Smooth muscle cell (in vitro differentiated cells): Measurements from ENCODE around the gene NPC2. TPM values are rescaled to one million over a fixed set of nuclear protein-coding genes. Genes with fewer than 3 reads are reported as not detected.

Experiments used
- DNase-seq: peaks from one replicate; lab custom pipeline; 2025; ENCODE audit not compliant: unreplicated experiment; lab: John Stamatoyannopoulos, UW
- H2AFZ ChIP-seq: fragments of 200-600 bp; sonication (generic); 2 replicates; pipeline ENCODE4 v1.6.0; 2016; ENCODE audit warnings: antibody characterized with exemption, low read depth, mild to moderate bottlenecking
- H3F3A ChIP-seq: fragments of 200-600 bp; sonication (generic); 2 replicates; pipeline ENCODE4 v1.6.0; 2017; ENCODE audit warnings: antibody characterized with exemption, low read depth
- H3K27ac ChIP-seq: fragments of 200-600 bp; sonication (generic); 2 replicates; pipeline ENCODE4 v1.5.1; 2016; ENCODE audit warnings: low read depth, mild to moderate bottlenecking
- H3K27me3 ChIP-seq: fragments of 200-600 bp; sonication (generic); 2 replicates; pipeline ENCODE4 v1.6.1; 2016; ENCODE audit warnings: low read depth, mild to moderate bottlenecking
- H3K36me3 ChIP-seq: fragments of 200-600 bp; sonication (generic); 2 replicates; pipeline ENCODE4 v1.5.1; 2016; ENCODE audit warnings: low read depth
- H3K4me1 ChIP-seq: fragments of 200-600 bp; sonication (generic); 2 replicates; pipeline ENCODE4 v1.5.1; 2016; ENCODE audit warnings: low read depth
- H3K4me2 ChIP-seq: fragments of 200-600 bp; sonication (generic); 2 replicates; pipeline ENCODE4 v1.6.0; 2016; ENCODE audit warnings: mild to moderate bottlenecking
- H3K4me3 ChIP-seq: fragments of 200-600 bp; sonication (generic); 2 replicates; pipeline ENCODE4 v1.5.1; 2016; ENCODE audit warnings: mild to moderate bottlenecking
- H3K79me2 ChIP-seq: fragments of 200-600 bp; sonication (generic); 2 replicates; pipeline ENCODE4 v1.6.0; 2016; ENCODE audit warnings: low read depth, mild to moderate bottlenecking
- H3K9ac ChIP-seq: fragments of 200-600 bp; sonication (generic); 2 replicates; pipeline ENCODE4 v1.6.0; 2016; ENCODE audit warnings: low read depth
- H3K9me3 ChIP-seq: fragments of 200-600 bp; sonication (generic); replicated peaks from 2 replicates; pipeline ENCODE4 v1.5.1; 2016; ENCODE audit warnings: low read depth
- H4K20me1 ChIP-seq: fragments of 200-600 bp; sonication (generic); 2 replicates; pipeline ENCODE4 v1.6.0; 2016; ENCODE audit warnings: low read depth
- WGBS: methylation state at CpG from one replicate; pipeline ENCODE4 v1.1.7; 2016; ENCODE audit warnings: low lambda C conversion rate; 5-methylcytosine and 5-hydroxymethylcytosine counted together
- polyA plus RNA-seq: library from polyadenylated mRNA; unstranded; fragments of >200 nt; fragmentation: Nextera tagmentation; extraction: Ambion mirVana; gene quantifications from 2 replicates; pipeline ENCODE4 v1.2.1, GENCODE V29; 2016
- total RNA-seq: library from RNA; depleted of rRNA; stranded (reverse); fragments of >200 nt; gene quantifications from 2 replicates; pipeline ENCODE4 v1.2.3, GENCODE V29; 2014
- TF ChIP-seq, protein P1 (sequence below): fragments of 200-600 bp; sonication (generic); IDR thresholded peaks from 2 replicates; pipeline ENCODE4 v1.5.1; 2017; ENCODE audit warnings: borderline replicate concordance, mild to moderate bottlenecking, antibody characterized with exemption; ENCODE audit not compliant: insufficient read depth, poor library complexity, severe bottlenecking

The NPC2 gene
- total and polyA plus RNA-seq, 2 experiments from 2014 or later: 137 to 496 TPM

DNA sequence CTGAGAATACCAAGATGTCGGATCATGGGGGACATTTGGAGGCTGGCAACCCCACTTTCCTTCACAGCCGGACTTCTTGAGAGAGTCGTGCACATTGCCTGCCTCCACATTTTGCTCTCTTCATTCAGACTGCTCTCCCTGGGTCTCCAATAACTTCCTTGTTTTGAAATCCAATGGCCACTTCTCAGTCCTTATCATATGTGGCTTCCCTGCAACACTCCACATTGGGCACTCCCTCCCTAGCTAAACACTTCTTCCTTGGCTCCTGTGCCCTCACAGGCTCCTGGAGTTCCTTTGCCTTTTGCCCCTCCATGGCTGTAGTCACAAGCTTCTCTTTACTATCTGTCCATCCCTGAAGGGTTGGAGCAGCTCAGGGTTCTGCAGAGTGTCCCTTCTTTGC, 30.1 kb downstream of the NPC2 start:
- Histone ChIP-seq H3F3A (no peaks in the 10 kb centered on the region), H2AFZ (no peak overlapping the region), H4K20me1 (no peaks in the 10 kb centered on the region), H3K4me1 (no peaks in the 10 kb centered on the region), H3K4me2 (no peak overlapping the region), H3K4me3 (no peak overlapping the region), H3K36me3 (no peaks in the 10 kb centered on the region), H3K79me2 (no peaks in the 10 kb centered on the region), H3K9ac (no peak overlapping the region), H3K27me3 (peaks cover 32% of the 10 kb centered on the region), H3K9me3 (no peaks in the 10 kb centered on the region), H3K27ac (no peak overlapping the region)
- no peak for DNase-seq
- TF ChIP-seq, protein P1, sequence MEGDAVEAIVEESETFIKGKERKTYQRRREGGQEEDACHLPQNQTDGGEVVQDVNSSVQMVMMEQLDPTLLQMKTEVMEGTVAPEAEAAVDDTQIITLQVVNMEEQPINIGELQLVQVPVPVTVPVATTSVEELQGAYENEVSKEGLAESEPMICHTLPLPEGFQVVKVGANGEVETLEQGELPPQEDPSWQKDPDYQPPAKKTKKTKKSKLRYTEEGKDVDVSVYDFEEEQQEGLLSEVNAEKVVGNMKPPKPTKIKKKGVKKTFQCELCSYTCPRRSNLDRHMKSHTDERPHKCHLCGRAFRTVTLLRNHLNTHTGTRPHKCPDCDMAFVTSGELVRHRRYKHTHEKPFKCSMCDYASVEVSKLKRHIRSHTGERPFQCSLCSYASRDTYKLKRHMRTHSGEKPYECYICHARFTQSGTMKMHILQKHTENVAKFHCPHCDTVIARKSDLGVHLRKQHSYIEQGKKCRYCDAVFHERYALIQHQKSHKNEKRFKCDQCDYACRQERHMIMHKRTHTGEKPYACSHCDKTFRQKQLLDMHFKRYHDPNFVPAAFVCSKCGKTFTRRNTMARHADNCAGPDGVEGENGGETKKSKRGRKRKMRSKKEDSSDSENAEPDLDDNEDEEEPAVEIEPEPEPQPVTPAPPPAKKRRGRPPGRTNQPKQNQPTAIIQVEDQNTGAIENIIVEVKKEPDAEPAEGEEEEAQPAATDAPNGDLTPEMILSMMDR: no peak
- WGBS: 95% methylated on average over 3 of the region's 3 CpGs

DNA sequence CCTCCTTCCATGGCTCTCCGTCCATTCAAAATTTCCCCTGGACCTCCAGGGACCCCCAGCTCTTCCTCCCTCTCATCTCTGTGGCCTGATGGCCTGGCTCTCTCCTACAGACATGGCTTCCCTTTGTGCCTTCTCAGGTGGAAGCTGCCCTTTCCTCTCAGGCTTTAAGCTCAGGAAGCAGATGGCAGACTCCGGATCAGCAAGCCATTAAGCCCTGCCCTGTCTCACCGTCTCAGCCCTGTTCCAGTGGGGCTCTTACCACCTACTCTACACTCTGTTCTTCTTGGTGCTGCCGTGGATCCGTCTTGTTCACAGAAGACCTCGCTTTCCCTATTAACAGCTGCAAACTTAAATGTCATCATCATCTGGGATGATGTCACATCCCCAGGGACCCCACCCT, 33.1 kb downstream of the NPC2 start:
- H4K20me1 ChIP-seq: no peaks in the 10 kb centered on the region
- peak overlapping the region; percentile 38 for H3K4me2 ChIP-seq
- H3K4me1 ChIP-seq: no peaks in the 10 kb centered on the region
- no peaks in the 10 kb centered on the region for H3K36me3 ChIP-seq
- H3K27ac ChIP-seq: no peak overlapping the region
- 86% methylated on average over 6 of the region's 6 CpGs for WGBS
- H3F3A ChIP-seq: no peaks in the 10 kb centered on the region
- no peaks in the 10 kb centered on the region for H3K79me2 ChIP-seq
- no peak overlapping the region for H3K4me3 ChIP-seq
- no peak overlapping the region for H2AFZ ChIP-seq
- no peaks in the 10 kb centered on the region for H3K9me3 ChIP-seq
- no peak overlapping the region for H3K9ac ChIP-seq
- TF ChIP-seq, protein P1: no peak
- H3K27me3 ChIP-seq: peaks cover 33% of the 10 kb centered on the region
- DNase-seq: no peak

DNA sequence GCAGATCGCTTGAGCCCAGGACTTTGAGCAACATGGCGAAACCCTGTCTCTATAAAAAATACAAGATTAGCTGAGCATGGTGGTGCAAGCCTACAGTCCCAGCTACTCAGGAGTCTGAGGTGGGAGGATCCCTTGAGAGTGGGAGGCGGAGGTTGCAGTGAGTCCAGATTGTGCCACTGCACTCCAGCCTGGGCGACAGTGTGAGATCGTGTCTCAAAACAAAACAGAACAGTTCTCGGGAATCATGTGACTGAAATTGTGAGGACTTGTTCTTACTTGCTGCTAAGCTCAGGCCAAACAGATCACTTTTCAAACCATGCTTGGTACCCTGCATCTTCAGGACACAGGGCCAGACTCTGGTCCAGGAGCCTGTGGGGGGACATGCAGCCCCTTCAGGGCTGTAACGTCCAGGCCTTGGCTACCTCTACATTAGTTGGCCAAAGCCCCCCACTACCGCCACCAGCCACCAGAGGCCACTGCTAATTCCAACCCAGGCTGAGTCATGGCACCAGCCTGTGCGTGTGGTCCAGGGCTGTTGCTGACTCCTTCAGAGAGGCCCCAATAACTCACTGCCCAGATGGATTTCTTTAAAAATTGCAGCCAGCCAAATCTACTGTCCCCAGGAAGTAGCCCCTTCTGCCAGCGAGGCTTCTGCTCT, 33.7 kb downstream of the NPC2 start:
- Histone ChIP-seq H3K4me3 (no peak overlapping the region), H3K4me1 (no peaks in the 10 kb centered on the region), H3K27ac (no peak overlapping the region), H4K20me1 (no peaks in the 10 kb centered on the region), H3K9ac (no peak overlapping the region), H3K4me2 (peak overlapping the region; percentile 38), H3K36me3 (no peaks in the 10 kb centered on the region), H2AFZ (no peak overlapping the region), H3F3A (no peaks in the 10 kb centered on the region), H3K27me3 (peaks cover 30% of the 10 kb centered on the region), H3K9me3 (no peaks in the 10 kb centered on the region), H3K79me2 (no peaks in the 10 kb centered on the region)
- peak; percentile 21 for DNase-seq
- WGBS: 68% methylated on average over 10 of the region's 10 CpGs
- TF ChIP-seq, protein P1: peak; percentile 59

DNA sequence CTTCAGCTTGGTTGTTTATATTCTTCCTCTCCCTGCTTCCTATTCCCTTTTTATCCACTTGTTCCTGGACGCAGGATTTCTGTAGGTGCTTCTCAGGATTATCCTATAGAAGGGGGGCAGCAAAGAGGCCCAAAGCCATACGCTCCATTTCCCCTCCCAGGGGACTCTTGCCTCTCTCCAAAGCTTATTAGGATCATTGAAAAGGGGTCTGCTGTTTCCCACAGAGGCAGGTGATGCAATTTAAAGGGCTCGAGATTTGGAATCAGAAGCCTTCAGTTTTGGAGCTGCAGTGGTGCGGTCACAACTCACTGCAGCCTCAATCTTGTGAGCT, 35.6 kb downstream of the NPC2 start:
- no peak overlapping the region for H3K27ac ChIP-seq
- no peaks in the 10 kb centered on the region for H3K9me3 ChIP-seq
- no peak overlapping the region for H3K4me3 ChIP-seq
- H3K36me3 ChIP-seq: no peaks in the 10 kb centered on the region
- H3K9ac ChIP-seq: no peak overlapping the region
- no peaks in the 10 kb centered on the region for H3K4me1 ChIP-seq
- no peak overlapping the region for H2AFZ ChIP-seq
- no peaks in the 10 kb centered on the region for H4K20me1 ChIP-seq
- peaks cover 15% of the 10 kb centered on the region for H3K27me3 ChIP-seq
- H3K4me2 ChIP-seq: no peak overlapping the region
- TF ChIP-seq, protein P1: no peak
- H3F3A ChIP-seq: no peaks in the 10 kb centered on the region
- WGBS: 86% methylated on average over 4 of the region's 4 CpGs
- DNase-seq: no peak
- H3K79me2 ChIP-seq: no peaks in the 10 kb centered on the region
